GM12891 (cell line): ENCODE results near the gene SPAG5.

Source experiments
- PAX5 ChIP-seq: IDR thresholded peaks from 2 replicates; pipeline ENCODE4 v1.6.1; 2011; ENCODE audit warnings: low read length, moderate library complexity, mild to moderate bottlenecking; ENCODE audit not compliant: insufficient read depth, severe bottlenecking
- POLR2A ChIP-seq: IDR thresholded peaks from 2 replicates; pipeline ENCODE4 v1.6.1; 2011; ENCODE audit warnings: low read depth, low read length, control low read depth
- POLR2AphosphoS5 ChIP-seq: IDR thresholded peaks from 2 replicates; pipeline ENCODE4 v1.6.1; 2011; ENCODE audit warnings: low read depth, low read length, control low read depth
- POU2F2 ChIP-seq: IDR thresholded peaks from 2 replicates; pipeline ENCODE4 v1.6.1; 2011; ENCODE audit warnings: low read depth, mild to moderate bottlenecking, control low read depth, low read length, moderate library complexity
- TAF1 ChIP-seq: IDR thresholded peaks from 2 replicates; pipeline ENCODE4 v1.6.1; 2011; ENCODE audit warnings: low read depth, low read length, control low read depth

DNA sequence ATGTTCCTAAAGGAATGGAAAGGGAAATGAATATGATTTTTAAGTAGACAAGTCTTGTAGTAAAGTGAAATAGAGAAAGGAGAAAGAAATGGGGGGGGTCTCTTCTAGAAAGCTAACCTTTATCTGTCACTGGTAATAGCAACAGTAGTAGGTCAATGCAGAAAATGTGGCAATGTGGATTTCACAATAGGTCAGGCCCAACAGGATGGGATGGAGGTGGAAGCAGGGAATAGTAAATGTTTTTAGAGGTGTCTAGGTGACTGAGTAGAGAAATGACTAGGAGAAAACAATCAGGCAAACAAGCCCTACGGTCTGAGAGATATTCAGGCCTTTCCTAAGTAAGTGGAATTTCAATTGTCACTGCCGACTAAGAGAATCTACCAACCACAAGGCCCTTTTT, 21.2 kb upstream of the SPAG5 start:
- TF ChIP-seq TAF1 (no peak), POLR2AphosphoS5 (no peak), POLR2A (no peak), PAX5 (no peak), POU2F2 (no peak)
